GM19328 (cell line): ENCODE data around the gene MBNL1.

Experiments
- ATAC-seq: cut with Tn5 transposase; IDR thresholded peaks from one replicate; pipeline ENCODE4 v1.9.1; 2021; ENCODE audit warnings: mild to moderate bottlenecking, moderate library complexity; ENCODE audit not compliant: unreplicated experiment

MBNL1 gene

DNA sequence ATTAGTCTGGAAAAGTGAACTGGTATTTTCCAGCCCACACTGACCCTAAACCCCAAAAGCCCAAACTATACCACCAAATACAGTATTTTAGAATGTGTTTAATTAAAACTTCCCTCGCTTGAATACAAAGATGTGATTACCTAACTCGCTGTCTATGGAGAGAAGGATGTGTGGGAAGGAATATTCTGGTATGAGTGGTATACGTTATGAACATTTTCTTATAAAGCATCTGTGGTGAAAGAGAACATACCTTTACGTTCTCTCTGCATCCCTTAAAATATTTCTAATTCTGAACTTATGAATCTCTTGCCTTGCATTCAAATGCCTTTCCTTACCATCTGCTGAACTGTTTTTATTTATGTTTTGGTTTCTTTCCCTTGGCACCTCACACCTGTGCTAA, 201.4 kb downstream of the MBNL1 start:
- ATAC-seq, result no peak

DNA sequence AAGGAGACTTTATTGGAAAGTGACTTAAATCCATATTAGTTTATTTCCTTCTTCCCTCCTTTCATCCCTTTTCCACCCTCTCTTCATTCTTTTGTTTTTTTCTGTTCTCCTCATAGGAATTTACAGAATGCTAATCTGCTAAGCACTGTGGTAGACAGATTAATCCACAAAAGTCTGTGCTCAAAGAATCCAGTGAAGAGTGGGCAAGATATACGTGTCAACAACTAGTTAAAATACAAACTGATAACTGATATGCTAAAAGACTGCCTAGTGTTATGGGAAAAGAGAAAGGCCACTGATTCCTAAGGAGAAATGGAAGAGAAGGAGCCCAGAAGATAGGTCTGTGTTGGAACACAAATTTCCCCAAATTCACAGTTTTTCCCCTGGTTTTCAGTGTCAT, 202.2 kb downstream of the MBNL1 start:
- no peak for ATAC-seq

DNA sequence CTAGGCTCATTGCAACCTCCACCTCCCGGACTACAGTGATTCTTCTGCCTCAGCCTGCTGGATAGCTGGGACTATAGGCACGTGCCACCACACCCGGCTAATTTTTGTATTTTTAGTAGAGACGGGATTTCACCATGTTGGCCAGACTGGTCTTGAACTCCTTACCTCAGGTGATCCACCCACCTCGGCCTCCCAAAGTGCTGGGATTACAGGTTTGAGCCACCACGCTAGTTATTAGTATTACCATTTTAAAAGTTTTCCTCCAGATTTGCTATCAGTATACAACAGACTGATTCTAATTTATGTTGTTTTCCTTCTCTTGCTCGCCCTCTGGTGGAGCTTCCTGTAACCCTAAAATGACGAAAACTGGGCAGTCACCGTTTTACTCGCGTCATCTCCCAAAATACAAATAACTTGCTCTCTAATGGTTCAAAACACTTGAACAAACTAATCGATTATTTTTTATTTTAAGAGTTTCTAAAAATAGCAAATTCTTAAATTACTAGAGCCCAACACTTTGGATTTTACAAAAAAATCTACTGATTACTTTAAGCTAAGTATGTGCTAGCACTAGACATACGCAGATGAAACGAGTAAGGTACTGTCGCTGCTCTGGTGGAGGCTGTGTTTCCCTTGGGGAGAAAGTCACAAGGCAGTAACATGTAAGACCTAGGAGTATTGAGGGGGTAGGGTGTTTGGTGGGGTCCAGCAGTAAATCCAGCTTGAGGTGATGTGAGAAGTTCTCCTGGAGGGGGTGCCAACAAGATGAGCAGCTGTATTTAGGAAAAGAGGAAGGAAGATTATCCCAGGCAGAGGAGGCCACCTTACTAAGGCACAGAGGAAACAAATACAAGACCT, 203.3 kb downstream of the MBNL1 start:
- ATAC-seq, result peak; percentile 43

DNA sequence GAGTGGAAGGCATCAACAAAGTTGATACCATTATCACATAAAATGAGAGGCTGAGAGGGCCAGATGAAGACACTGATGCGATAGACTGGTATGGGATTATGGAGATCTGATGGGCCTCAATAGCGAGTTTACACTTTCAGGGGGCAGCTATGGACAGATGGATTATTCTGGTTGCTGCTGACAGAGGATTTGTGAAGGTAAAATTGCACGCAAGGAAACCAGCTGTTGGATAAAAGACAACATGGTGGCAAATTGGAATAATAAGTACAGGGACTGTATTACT, 203.9 kb downstream of the MBNL1 start:
- ATAC-seq, result no peak

DNA sequence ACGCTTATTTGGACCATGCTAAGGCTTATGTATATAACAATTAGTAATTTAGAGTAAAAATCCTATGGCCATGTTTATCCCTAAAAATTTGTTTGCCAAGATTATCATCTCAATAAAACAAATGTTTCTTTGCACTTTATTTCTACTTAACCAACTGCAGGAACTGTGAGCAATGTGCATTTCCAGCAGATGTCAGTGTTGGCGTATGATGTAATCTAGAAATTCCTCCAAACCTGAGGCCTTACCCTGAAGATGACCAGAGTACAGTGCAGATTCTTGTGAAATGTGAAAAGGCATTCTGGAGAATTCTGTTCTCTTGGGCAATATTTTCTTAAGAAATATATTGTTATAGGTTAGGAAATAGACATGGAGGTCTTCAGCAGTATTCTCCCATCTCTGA, 205.9 kb downstream of the MBNL1 start:
- ATAC-seq, result peak; percentile 68

DNA sequence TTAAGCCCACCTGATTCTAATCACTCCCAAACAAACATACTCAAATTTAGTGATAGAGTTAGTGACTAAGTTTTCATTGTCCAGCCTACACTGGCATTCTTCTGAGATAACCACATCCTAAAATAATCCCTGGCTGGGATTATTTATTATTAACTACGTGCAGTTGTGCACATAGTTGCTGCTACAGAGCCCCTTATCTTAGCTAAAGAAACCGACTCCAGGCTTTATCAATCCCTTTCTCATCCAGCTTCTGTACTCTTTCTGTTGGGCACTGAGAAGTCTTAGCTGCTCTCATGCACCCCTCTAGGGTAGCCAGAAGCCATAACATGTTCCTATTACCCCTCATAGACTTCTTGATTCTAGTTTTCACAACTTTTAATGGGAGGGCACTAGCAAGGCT, 208.7 kb downstream of the MBNL1 start:
- ATAC-seq, result no peak

DNA sequence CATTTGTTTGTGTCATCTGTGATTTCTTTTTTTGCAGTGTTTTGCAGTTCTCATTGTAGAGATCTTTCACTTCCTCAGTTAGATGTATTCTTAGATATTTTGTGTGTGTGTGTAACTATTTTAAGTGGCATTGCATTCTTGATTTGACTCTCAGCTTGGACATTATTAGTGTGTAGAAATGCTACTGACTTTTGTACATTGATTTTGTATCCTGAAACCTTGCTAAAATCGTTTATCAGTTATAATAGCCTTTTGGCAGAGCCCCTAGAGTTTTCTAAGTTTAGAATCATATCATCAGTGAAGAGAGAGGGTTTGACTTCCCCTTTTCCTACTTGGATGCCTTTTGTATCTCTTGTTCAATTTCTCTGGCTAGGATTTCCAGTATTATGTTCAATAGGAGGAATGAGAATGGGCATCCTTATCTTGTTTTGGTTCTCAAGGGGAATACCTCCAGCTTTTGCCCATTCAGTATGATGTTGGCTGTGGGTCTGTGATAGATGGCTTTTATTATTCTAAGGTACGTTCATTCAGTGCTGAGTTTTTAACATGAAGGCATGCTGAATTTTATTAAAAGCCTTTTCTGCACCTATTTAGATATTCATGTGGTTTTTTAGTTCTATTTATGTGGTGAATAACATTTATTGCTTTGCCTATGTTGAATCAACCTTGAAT, 211.7 kb downstream of the MBNL1 start:
- ATAC-seq, result peak; percentile 69

DNA sequence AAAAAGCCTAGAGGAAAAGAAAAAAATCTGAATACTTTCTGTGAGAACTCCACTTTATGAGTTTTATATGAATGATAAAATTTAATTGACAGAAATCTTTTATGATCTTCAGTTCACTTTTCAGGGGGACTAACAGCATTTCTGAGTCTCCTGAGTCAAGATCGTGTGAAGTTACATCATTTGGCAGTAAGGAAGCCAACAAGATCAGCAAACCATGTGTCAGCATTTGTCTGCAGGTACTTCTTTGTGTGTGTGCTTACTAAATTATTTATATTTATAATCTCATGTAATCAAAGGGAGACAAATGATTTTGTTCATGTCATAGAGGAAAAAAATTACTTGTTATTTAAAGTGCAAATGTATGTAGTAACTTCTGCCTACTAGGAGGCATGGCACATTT, 217.6 kb downstream of the MBNL1 start:
- ATAC-seq, result no peak

DNA sequence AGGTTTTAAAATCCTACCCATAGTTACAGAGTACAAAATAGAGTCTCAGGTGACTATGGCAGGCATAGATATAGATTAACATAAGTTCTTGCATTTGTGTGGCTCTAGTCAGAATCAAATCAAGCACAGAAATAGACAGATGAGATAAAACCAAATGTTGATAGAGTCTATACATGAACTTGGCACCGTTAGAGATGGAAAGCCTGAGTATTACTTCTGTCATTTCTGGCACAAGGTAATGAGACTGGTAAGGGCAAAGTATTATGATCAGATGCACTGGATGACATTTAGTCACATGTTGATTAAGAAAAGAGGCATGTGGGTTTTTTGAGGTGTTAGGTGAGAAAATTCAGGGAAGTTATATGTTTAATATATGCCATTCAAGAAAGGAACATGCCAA, 219.7 kb downstream of the MBNL1 start:
- ATAC-seq, result no peak

DNA sequence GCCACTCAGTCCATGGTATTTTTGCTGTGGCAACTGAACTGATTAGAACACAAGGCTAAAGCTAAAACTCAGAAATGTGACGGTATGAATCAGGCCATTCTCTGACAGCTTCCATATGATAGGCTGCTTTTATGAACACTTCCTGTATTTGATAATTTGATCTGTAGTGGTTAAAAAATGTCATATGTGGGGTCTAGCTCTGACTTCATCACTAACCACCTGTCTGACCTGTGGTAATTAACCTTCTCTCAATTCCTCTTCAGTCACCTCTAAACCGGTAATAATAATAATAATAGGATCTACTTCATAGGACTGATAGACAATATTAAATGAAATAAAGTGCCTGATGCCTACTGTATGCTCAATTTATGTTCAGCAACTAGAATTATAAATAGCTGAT, 223.2 kb downstream of the MBNL1 start:
- no peak for ATAC-seq

DNA sequence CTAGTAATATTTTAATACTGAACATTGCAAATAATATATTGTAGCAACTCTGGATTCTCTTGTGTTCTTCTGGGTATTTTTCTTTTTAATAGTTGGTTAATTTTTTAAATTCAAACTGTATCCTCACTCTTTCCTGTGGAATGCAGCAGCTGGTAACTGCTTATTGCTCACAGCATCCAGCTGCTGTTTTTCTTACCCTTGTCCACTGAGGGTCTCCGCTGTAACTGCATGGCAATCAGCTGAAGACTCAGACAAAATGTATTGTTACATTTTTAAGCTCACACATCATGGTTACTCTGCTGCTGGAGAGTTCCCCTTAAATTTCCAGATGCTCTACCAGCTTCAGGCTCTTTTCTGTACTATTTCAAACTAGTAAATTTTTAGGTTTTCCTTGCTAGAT, 227.6 kb downstream of the MBNL1 start:
- ATAC-seq, result peak; percentile 19

DNA sequence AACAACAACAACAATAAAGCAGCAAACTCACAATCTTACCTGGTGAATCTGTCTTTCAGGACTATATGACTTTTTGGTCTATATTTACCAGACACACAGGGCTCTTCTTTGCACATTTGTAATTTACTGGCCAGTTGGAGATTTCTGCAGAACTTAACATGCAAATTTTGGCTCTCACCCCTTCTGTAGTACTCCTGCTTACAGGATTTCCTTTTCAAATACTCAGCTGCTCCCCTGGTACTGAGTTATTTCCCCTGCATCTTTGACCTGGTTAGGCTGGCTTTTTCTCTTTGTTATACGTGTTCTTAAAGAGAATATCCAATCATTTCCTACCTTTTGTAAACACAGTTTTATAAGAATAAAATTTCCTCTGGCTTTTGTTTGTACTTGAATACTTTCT, 228.0 kb downstream of the MBNL1 start:
- peak; percentile 53 for ATAC-seq

DNA sequence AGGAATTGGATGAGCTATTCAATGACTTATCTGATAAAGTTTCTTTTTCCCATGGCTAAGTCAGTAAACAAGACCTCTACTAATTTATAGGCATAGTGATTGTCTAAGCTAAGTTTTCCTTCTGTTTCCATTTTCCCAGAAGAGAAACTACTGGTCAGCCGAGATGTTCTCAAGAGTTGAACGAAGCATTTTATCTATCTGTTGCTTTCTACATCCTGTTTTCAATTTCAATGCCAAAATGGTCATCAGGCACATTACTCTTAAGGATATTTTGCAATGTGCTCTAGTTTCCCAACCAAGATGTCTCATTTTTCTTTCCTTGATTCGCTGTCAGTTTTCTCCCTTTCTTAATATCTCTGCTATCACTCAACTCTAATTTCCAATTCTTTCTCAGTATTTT, 228.7 kb downstream of the MBNL1 start:
- no peak for ATAC-seq

DNA sequence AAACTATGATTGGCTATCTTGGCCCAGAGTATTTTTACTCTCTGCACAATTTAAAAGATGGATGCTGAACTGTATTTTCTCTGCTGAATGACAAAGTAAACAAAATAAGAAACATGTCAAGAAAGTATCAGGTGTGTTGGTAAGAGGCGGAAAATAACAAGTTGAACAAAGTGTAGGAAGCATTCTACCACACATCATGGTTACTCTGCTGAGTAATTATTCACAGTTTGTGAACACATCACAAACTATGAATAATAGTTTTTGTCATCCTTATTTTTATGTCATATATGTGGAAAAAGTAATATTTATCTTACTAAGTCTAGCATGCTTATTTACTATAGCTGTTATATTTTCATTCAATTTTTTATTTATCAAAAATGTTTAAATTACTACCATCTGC, 229.2 kb downstream of the MBNL1 start:
- no peak for ATAC-seq

DNA sequence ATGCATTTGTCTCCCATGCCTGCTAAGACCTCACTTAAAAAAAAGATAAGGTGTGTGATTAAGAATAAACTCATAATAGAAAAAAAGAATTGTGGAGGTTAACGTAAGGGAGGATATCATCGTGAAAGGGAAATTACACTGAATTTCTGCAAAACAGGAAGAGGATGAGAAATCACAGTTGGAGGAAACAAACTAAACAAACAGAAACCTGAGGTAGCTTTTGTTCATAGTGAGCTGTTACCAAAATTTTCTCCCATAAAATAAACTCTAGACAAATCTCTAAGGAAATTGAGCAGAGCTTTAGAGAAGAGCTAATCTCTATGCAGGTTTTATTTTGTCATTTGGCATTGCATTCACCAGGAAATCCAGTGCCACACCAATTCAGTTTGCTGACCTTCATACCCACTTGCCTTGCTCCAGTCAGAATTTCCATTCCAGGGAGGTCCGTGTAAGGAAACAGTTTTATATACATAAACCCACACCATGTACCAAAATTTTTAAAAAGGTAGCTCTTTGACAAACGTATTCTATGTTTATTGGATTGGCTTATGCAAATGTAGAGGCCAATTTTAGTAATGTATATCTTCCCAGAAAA, 231.2 kb downstream of the MBNL1 start:
- ATAC-seq, result no peak

DNA sequence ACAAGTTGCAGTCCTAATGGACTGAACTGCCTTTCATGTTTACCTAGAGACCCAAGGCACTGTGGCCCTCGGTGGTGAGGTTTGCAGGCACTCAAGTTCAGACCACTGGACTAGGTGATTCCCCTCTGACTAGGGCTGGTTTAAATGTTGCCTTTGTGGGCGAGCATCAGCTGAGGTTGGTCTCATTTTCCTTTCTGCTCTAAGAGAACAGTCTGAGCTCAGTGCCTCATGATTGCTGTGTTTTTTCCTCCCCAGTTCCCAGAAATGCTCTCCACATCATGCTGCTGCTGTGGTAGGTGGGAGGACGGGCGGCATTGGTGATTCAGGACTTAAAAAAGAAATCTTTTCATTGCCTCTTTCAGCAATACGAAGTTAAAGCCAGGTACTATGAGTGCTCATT, 237.2 kb downstream of the MBNL1 start:
- peak; percentile 94 for ATAC-seq

DNA sequence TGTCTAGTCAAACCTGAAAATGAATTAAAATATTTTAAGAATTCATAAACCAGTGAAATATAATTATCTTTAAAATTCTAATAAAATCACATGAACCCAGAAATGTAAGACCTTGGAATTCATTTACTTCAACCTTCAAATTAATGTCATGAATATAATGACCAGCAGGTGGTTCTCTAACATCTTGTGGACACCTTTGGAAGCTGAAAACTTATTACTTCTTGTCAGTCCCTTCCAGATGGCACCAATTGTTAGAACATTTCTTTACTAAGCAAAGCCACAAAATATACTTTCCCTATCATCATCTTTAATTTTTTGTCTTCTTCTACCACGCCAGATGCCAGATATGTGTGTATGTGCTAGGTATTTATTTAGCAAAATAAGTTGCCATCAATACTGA, 240.0 kb downstream of the MBNL1 start:
- ATAC-seq, result no peak

DNA sequence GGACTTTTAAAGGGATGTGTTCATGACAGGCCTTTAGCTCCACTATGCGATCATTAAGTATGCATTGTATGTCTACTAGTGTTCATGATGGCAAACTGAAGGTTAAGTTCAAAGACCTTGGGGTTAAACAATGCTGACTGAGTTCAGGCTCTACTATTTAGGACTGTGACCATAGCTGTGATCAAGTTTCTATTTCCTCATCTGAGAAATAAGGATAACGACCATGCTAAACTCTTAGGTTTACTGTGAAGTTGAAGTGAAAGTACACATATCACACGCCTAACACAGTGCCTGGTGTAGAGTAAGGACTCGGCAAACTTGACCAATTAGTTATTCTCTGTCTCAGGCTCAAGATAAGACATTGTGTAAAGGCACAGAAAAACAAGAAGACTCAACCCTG, 243.2 kb downstream of the MBNL1 start:
- ATAC-seq, result peak; percentile 81

DNA sequence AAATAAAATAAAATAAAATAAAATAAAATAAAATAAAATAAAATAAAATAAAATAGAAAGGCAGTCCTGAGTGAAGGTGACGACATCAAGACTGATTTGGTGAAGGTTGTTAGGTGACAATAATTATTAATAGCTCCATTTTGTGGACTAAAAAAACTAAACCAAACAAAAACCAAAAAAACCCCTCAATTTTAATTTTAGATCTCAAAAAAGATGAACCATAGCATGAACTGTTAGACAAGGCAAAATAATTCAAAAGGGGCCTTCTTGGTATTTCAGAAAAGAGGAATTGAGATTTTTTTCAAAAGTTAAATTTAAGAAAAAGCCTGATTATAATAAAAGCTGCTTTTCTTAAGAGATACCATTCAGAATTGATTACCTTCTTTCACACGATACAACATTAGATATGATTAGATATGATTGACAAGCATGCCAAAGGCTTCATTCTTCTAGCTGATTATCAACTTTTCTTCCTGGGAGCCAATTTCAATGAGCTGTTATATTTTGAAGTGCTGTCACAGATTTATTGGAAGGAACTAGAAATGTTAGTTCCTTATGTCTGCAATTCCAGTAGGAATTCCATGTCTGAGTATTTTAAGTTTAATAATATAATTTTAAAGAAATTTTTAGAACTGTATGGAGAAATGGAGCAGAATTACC, 244.7 kb downstream of the MBNL1 start:
- no peak for ATAC-seq
